Measurements from ENCODE around the gene NUBP2. TPM values are rescaled to one million over a fixed set of nuclear protein-coding genes. Genes with fewer than 3 reads are reported as not detected.

NUBP2 gene
- total RNA-seq, 1 donor from 2014 or later = 66.6 TPM

DNA sequence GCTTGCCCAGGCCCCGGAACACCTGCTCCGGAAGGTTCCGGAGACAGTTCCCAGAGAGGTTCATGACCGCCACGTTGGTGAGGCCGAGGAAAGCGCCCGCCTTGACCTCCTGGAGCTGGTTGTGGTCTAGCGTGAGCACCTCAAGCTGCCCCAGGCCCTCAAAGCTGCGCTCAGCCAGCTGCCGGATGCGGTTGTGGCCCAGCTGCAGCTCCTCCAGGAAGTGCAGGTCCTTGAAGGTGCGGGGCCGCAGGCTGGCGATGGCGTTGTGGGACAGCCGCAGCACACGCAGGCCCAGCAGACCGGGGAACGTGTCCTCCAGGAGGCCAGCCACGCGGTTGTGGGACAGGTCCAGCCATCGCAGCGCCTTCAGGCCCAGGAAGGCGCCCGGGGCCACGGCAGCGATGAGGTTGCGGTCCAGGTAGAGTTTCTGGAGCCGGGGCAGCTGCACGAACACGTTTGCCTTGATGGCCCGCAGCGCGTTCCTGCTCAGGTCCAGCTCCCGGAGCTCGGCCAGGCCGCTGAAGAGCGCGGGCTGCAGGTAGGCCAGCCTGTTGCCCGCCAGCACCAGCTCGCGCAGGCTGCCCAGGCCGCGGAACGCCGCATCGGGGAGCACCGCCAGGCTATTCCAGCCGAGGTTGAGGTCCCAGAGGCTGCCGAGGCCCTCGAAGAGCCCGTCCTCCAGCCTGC is 8.6 kb downstream of the NUBP2 start:
- no peaks in the 10 kb centered on the region for H3K4me1 Mint-ChIP-seq (ENCODE audit: unreplicated experiment)
- no peaks in the 10 kb centered on the region for H3K9me3 Mint-ChIP-seq
- H3K27ac Mint-ChIP-seq = no peak overlapping the region
- TF ChIP-seq, protein P1, sequence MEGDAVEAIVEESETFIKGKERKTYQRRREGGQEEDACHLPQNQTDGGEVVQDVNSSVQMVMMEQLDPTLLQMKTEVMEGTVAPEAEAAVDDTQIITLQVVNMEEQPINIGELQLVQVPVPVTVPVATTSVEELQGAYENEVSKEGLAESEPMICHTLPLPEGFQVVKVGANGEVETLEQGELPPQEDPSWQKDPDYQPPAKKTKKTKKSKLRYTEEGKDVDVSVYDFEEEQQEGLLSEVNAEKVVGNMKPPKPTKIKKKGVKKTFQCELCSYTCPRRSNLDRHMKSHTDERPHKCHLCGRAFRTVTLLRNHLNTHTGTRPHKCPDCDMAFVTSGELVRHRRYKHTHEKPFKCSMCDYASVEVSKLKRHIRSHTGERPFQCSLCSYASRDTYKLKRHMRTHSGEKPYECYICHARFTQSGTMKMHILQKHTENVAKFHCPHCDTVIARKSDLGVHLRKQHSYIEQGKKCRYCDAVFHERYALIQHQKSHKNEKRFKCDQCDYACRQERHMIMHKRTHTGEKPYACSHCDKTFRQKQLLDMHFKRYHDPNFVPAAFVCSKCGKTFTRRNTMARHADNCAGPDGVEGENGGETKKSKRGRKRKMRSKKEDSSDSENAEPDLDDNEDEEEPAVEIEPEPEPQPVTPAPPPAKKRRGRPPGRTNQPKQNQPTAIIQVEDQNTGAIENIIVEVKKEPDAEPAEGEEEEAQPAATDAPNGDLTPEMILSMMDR (conservative IDR thresholded peaks at IDR 0.05) = no peak
- no peaks in the 10 kb centered on the region for H3K27me3 Mint-ChIP-seq
- no peak for DNase-seq (ENCODE audit: extremely low spot score, unreplicated experiment)
- H3K36me3 Mint-ChIP-seq = no peaks in the 10 kb centered on the region
- no peak overlapping the region for H3K4me3 Mint-ChIP-seq

DNA sequence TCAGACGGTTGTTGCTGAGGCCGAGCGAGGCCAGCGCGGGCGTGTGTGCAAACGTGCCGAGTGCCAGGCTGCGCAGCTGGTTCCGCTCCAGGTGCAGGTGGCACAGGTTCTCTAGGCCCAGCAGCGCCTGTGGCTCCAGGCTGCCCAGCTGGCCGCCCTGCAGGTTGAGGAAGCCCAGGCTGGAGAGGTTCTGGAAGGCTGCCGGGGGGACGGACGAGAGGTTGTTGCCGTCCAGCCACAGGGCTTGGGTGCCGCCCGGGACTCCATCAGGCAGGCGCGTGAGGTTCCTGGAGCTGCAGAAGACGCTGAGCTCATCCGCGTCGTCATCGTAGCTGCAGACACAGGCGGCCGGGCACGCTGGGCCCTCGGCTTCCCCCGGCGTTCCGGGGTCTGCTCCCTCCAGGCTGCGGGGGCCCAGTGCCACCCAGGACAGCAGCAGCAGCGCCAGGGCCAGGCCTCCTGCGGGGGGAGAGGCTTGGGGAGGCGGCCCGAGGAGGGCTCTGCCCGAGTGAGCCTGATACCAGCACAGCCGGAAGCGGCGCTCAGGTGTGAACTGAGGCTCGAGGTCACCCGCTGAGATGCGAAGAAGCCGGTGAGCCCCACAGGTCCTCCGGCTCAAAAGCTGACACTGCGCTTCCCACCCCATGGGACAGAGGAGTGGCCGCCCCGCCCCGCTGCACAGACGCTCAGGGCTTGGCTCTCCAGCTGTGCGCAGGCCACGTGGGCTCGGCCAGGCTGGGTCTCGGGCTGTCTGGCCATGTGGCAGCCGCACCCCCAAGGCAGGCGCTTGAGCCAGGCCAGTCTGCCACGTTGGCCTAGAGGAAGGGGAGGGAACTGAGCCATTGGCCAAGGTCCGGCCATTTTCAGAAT is 9.4 kb downstream of the NUBP2 start:
- TF ChIP-seq, protein P1 (conservative IDR thresholded peaks at IDR 0.05) = no peak
- H3K4me3 Mint-ChIP-seq = no peak overlapping the region
- H3K4me1 Mint-ChIP-seq (ENCODE audit: unreplicated experiment) = no peaks in the 10 kb centered on the region
- H3K27me3 Mint-ChIP-seq = no peaks in the 10 kb centered on the region
- no peak overlapping the region for H3K27ac Mint-ChIP-seq
- DNase-seq (ENCODE audit: extremely low spot score, unreplicated experiment) = peak; percentile 68
- H3K9me3 Mint-ChIP-seq = no peaks in the 10 kb centered on the region
- H3K36me3 Mint-ChIP-seq = peaks cover 2% of the 10 kb centered on the region

DNA sequence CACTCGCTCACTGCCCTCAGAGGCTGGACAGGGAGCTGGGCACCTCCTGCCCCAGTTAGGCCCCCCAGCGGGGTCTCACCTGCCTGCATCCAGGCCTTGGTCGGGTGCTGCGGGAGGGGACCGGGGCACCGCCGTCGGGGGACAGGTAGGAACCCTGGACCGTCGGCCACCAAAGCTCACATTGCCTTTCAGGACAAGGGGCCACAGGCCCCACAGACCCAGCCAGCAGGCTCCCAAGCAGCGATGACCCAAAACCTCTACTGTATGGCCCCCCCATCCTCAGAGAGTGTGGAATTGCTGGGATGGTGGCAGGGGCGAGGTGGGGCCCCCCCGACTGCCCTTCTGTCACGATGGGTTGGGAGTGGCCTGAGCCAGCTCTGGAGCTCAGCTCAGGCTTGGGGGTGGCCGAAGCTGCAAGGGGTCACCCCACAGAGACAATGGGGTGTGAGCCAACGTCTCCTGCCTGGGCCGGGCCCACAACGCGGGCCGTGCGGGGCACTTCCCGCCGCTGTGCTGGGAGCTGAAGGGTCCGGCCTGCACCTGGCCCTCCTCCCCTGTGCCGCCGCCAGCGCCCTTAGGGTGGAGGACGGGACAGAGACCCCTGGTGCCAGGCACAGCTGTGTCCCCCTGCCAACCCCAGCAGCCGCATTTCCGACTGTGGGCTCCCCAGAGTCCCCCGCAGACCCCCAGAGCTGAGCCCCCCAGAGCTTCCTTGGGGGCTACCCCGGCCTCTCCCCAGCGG is 10.2 kb downstream of the NUBP2 start:
- Mint-ChIP-seq H3K9me3 (no peaks in the 10 kb centered on the region), H3K27me3 (no peaks in the 10 kb centered on the region), H3K4me1 (ENCODE audit: unreplicated experiment) (no peaks in the 10 kb centered on the region), H3K27ac (no peak overlapping the region), H3K4me3 (no peak overlapping the region), H3K36me3 (peaks cover 3% of the 10 kb centered on the region)
- TF ChIP-seq, protein P1 (conservative IDR thresholded peaks at IDR 0.05) = no peak
- DNase-seq (ENCODE audit: extremely low spot score, unreplicated experiment) = no peak

DNA sequence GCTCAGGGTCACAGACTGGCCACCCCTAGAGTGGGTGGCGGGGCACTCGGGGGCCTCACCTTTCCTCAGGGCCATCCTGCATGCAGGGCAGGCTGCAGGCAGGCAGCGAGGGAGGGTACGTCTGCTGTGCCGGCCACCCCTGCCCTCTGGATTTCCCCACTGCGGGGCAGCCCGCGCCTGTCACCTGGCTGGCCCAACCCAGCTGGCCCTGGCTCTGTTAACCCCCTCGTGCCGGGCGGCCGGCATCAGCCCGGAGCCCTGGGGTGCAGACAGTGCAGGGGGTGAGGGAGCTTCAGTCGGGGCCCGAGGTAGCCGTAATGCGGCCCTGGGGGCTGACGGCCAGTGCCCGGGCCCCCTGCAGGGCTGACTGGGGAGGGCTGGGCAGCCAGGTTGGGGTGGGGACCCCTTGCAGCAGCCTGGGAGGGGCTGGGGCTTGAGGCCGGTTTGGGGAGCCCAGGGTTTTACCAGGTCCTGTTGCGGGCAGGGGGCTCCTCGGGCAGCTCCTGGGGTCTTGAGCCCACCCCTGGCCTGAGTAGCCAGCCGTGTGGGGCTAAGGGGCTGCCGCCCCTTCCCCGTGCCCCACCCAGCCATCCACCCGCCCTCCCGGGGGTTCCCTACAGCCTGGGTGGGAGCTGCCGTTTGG is 10.9 kb downstream of the NUBP2 start, which contains the start of gene IGFALS:
Gene IGFALS, minus strand, starts transcription at position 128 of the 643 bp plus-strand sequence. Its CDS starts 53 bp downstream, at position 75.
- Mint-ChIP-seq H3K27me3 (no peaks in the 10 kb centered on the region), H3K9me3 (no peaks in the 10 kb centered on the region), H3K4me3 (no peak within 1 kb of the TSS)

More for the DNA sequence above, 10.9 kb downstream of the NUBP2 start, which contains the start of gene IGFALS:
- H3K27ac Mint-ChIP-seq = no peak within 1 kb of the TSS
- H3K36me3 Mint-ChIP-seq = peaks cover 3% of the 10 kb centered on the region
- DNase-seq (ENCODE audit: extremely low spot score, unreplicated experiment) = peak; percentile 67
- H3K4me1 Mint-ChIP-seq (ENCODE audit: unreplicated experiment) = no peaks in the 10 kb centered on the region
- TF ChIP-seq, protein P1 (conservative IDR thresholded peaks at IDR 0.05) = no peak
